Bronchial epithelial cell (primary cell): ENCODE data around the gene METTL23. TPM values are rescaled to one million over a fixed set of nuclear protein-coding genes. Genes with fewer than 3 reads are reported as not detected.

ENCODE experiments used
- DNase-seq: peaks from one replicate; pipeline ENCODE4 v3.0.0-alpha.2; 2010; ENCODE audit warnings: low read depth
- FAIRE-seq: peaks from 2 replicates; lab custom pipeline; 2011; peaks lifted over from hg19 to GRCh38; lab: Jason Lieb, UNC
- H3K27me3 ChIP-seq: 2 replicates; pipeline ENCODE4 v1.5.1; 2011; ENCODE audit warnings: low read length; ENCODE audit not compliant: control insufficient read depth, insufficient read depth
- H3K36me3 ChIP-seq: 2 replicates; pipeline ENCODE4 v1.5.1; 2011; ENCODE audit warnings: low read length; ENCODE audit not compliant: control insufficient read depth, insufficient read depth
- H3K4me3 ChIP-seq: 2 replicates; pipeline ENCODE4 v1.5.1; 2011; ENCODE audit warnings: mild to moderate bottlenecking, low read depth, low read length, control low read depth
- CTCF ChIP-seq: IDR thresholded peaks from 2 replicates; pipeline ENCODE4 v1.5.1; 2011; ENCODE audit warnings: mild to moderate bottlenecking, moderate library complexity, low read length, control low read depth, inconsistent platforms; ENCODE audit not compliant: insufficient read depth, severe bottlenecking
- total RNA-seq: library from RNA; depleted of rRNA; stranded (reverse); fragments of >200 nt; gene quantifications from 2 replicates; pipeline ENCODE4 v1.2.1, GENCODE V29; 2014

Gene METTL23
- 18.7 and 22.3 TPM in 2 replicates for total RNA-seq

- TF ChIP-seq CTCF, result peak; percentile 87
- DNase-seq, result peak; percentile 48
- H3K4me3 ChIP-seq, result peak within 1 kb of the TSS; percentile 98
- FAIRE-seq, result no peak
- no peaks in the 10 kb centered on the region for H3K27me3 ChIP-seq
- H3K36me3 ChIP-seq, result peaks cover 12% of the 10 kb centered on the region
Observed at GRCh38 chr17:76726776-76727718, at the start of gene METTL23. Gene METTL23, plus strand, starts transcription at chr17:76726839. Its CDS starts 2,872 bp downstream, at chr17:76729711.

GRCh38 chr17:76677406-76677805, 49.2 kb upstream of the METTL23 start:
- Histone ChIP-seq H3K36me3 (peaks cover 4% of the 10 kb centered on the region), H3K4me3 (no peak overlapping the region), H3K27me3 (no peaks in the 10 kb centered on the region)
- TF ChIP-seq CTCF, result no peak
- no peak for DNase-seq
- no peak for FAIRE-seq

GRCh38 chr17:76678330-76678729, 48.3 kb upstream of the METTL23 start:
- Histone ChIP-seq H3K4me3 (no peak overlapping the region), H3K27me3 (no peaks in the 10 kb centered on the region), H3K36me3 (peaks cover 6% of the 10 kb centered on the region)
- no peak for FAIRE-seq
- no peak for TF ChIP-seq CTCF
- DNase-seq, result no peak

- FAIRE-seq, result no peak
- Histone ChIP-seq H3K27me3 (no peaks in the 10 kb centered on the region), H3K4me3 (no peak overlapping the region), H3K36me3 (peaks cover 6% of the 10 kb centered on the region)
- no peak for DNase-seq
- no peak for TF ChIP-seq CTCF
Observed at GRCh38 chr17:76679239-76679638, 47.4 kb upstream of the METTL23 start.

- FAIRE-seq (peak; percentile 50), DNase-seq (peak; percentile 60)
- Histone ChIP-seq H3K36me3 (peaks cover 6% of the 10 kb centered on the region), H3K4me3 (no peak overlapping the region), H3K27me3 (no peaks in the 10 kb centered on the region)
- TF ChIP-seq CTCF, result peak; percentile 92
Observed at GRCh38 chr17:76681222-76682137, 45.2 kb upstream of the METTL23 start.
